HepG2 (cell line): ENCODE measurements around the gene PHF5A. TPM values are rescaled to one million over a fixed set of nuclear protein-coding genes. Genes with fewer than 3 reads are reported as not detected.

ENCODE experiments used
- AHR ChIP-seq: IDR thresholded peaks from 2 replicates; pipeline ENCODE4 v1.6.1; 2018; ENCODE audit warnings: missing genetic modification reagents, missing compliant biosample characterization
- CEBPZ ChIP-seq: IDR thresholded peaks from 2 replicates; pipeline ENCODE4 v1.6.1; 2012; ENCODE audit warnings: low read length, improper control_type of control experiment
- CENPX ChIP-seq: sonication (generic); formaldehyde crosslinking; IDR thresholded peaks from 2 replicates; pipeline ENCODE4 v1.9.0; 2021; ENCODE audit warnings: mild to moderate bottlenecking, missing genetic modification reagents, moderate library complexity
- ETV5 ChIP-seq: IDR thresholded peaks from 2 replicates; pipeline ENCODE4 v1.6.1; 2018; ENCODE audit warnings: missing biosample characterization, missing genetic modification reagents, inconsistent platforms, borderline replicate concordance
- HCFC1 ChIP-seq: fragments of 150-350 bp; IDR thresholded peaks from 2 replicates; pipeline ENCODE4 v1.6.1; 2014; ENCODE audit warnings: low read depth, low read length
- HOXA9 ChIP-seq: sonication (generic); formaldehyde crosslinking; IDR thresholded peaks from 2 replicates; pipeline ENCODE4 v1.8.1; 2022; ENCODE audit warnings: missing genetic modification reagents, mild to moderate bottlenecking, moderate library complexity, borderline replicate concordance
- KLF6 ChIP-seq: IDR thresholded peaks from 2 replicates; pipeline ENCODE4 v1.8.0; 2016; ENCODE audit warnings: missing biosample characterization, missing genetic modification reagents
- SKIL ChIP-seq: sonication (generic); formaldehyde crosslinking; IDR thresholded peaks from 2 replicates; pipeline ENCODE4 v1.8.0; 2022; ENCODE audit warnings: missing genetic modification reagents, mild to moderate bottlenecking, moderate library complexity, borderline replicate concordance
- SMC3 ChIP-seq: IDR thresholded peaks from 2 replicates; pipeline ENCODE4 v1.6.1; 2011; ENCODE audit warnings: low read length, improper control_type of control experiment
- SOX6 ChIP-seq, 2 experiments: fragments of 450-650 bp in 1 of 2; sonication (generic) in 1 of 2; formaldehyde crosslinking in 1 of 2; IDR thresholded peaks; 2 replicates each; pipeline versions ENCODE4 v1.4.0 to v1.6.1; 2017 to 2020; ENCODE audit warnings: antibody characterized with exemption in 1 of 2, mild to moderate bottlenecking in 1 of 2, missing genetic modification reagents in 1 of 2
- SRY ChIP-seq: sonication (generic); formaldehyde crosslinking; IDR thresholded peaks from 2 replicates; pipeline ENCODE4 v1.8.0; 2022; ENCODE audit warnings: mild to moderate bottlenecking, missing genetic modification reagents
- TEAD3 ChIP-seq: optimal IDR thresholded peaks from 2 replicates; pipeline ENCODE3; 2016; ENCODE audit warnings: borderline replicate concordance
- TEF ChIP-seq: sonication (generic); formaldehyde crosslinking; IDR thresholded peaks from 2 replicates; pipeline ENCODE4 v1.5.0; 2020; ENCODE audit warnings: missing genetic modification reagents
- THAP8 ChIP-seq: sonication (generic); formaldehyde crosslinking; IDR thresholded peaks from 2 replicates; pipeline ENCODE4 v1.5.1; 2020; ENCODE audit warnings: missing genetic modification reagents, mild to moderate bottlenecking, borderline replicate concordance
- TRIM24 ChIP-seq: sonication (generic); formaldehyde crosslinking; IDR thresholded peaks from 2 replicates; pipeline ENCODE4 v1.8.0; 2022; ENCODE audit warnings: mild to moderate bottlenecking, missing genetic modification reagents
- YEATS2 ChIP-seq: sonication (generic); formaldehyde crosslinking; IDR thresholded peaks from 2 replicates; pipeline ENCODE4 v1.4.0; 2020; ENCODE audit warnings: missing genetic modification reagents, borderline replicate concordance
- ZBTB20 ChIP-seq: sonication (generic); formaldehyde crosslinking; IDR thresholded peaks from 2 replicates; pipeline ENCODE4 v1.8.1; 2023; ENCODE audit warnings: missing genetic modification reagents, low read depth, mild to moderate bottlenecking, borderline replicate concordance
- ZC3H13 ChIP-seq: sonication (generic); formaldehyde crosslinking; IDR thresholded peaks from 2 replicates; pipeline ENCODE4 v1.8.1; 2023; ENCODE audit warnings: mild to moderate bottlenecking, missing genetic modification reagents, moderate library complexity
- ZNF180 ChIP-seq: sonication (generic); formaldehyde crosslinking; IDR thresholded peaks from 2 replicates; pipeline ENCODE4 v1.4.0; 2020; ENCODE audit warnings: low read depth, missing genetic modification reagents, borderline replicate concordance
- ZNF652 ChIP-seq: IDR thresholded peaks from 2 replicates; pipeline ENCODE4 v1.6.1; 2016; ENCODE audit warnings: low read depth, borderline replicate concordance
- ZNF7 ChIP-seq: IDR thresholded peaks from 2 replicates; pipeline ENCODE4 v1.6.1; 2016; ENCODE audit warnings: missing biosample characterization, missing genetic modification reagents
- ZNF746 ChIP-seq: sonication (generic); formaldehyde crosslinking; IDR thresholded peaks from 2 replicates; pipeline ENCODE4 v1.8.0; 2022; ENCODE audit warnings: mild to moderate bottlenecking, missing genetic modification reagents
- ZNF792 ChIP-seq: IDR thresholded peaks from 2 replicates; pipeline ENCODE4 v1.6.1; 2016
- ZNF878 ChIP-seq: sonication (generic); formaldehyde crosslinking; IDR thresholded peaks from 2 replicates; pipeline ENCODE4 v1.8.1; 2023; ENCODE audit warnings: mild to moderate bottlenecking, missing genetic modification reagents, moderate library complexity
- ZSCAN9 ChIP-seq: IDR thresholded peaks from 2 replicates; pipeline ENCODE4 v1.6.1; 2016; ENCODE audit warnings: borderline replicate concordance
- polyA plus RNA-seq, 8 experiments: library from polyadenylated mRNA; depleted of rRNA in 3 of 8; stranded (reverse) in 7 of 8; unstranded in 1 of 8; fragments of >200 nt; fragmentation: Illumina TruSeq in 4 of 8; extraction: Trizol in 4 of 8; gene quantifications; 2 replicates each; pipeline versions ENCODE4 v1.2.1 to v1.2.3, GENCODE V29; 2011 to 2016; ENCODE audit warnings: low read depth in 4 of 8, missing spikeins in 1 of 8, mixed read lengths in 1 of 8; ENCODE audit not compliant: insufficient read depth in 1 of 8
- total RNA-seq, 5 experiments: library from RNA; depleted of rRNA; stranded (reverse); fragments of >200 nt; fragmentation: Illumina TruSeq; extraction: Trizol; gene quantifications; 2 replicates each; pipeline ENCODE4 v1.2.3, GENCODE V29; 2016; ENCODE audit warnings: low read depth in 1 of 5

PHF5A gene
- total and polyA plus RNA-seq, 2 of the 13 experiments (the other 11 are each of a cell fraction or from before 2014, with no cell fraction given) = 56.6 to 105 TPM

GRCh38 chr22:41469218-41469851, 843 bp upstream of the PHF5A start (continued):
- TF ChIP-seq THAP8 (CRISPR knock-in tag) (no peak), HOXA9 (no peak), TEF (CRISPR knock-in tag) (no peak), SMC3 (no peak), ZNF180 (CRISPR knock-in tag) (no peak), AHR (CRISPR knock-in tag) (no peak), YEATS2 (CRISPR knock-in tag) (no peak), ZNF746 (CRISPR knock-in tag) (no peak), ZSCAN9 (CRISPR knock-in tag) (no peak), CEBPZ (no peak), KLF6 (no peak), SRY (0 out of 2 replicates have a peak, but pooled peaks have one; percentile 68), CENPX (CRISPR knock-in tag) (no peak), SKIL (CRISPR knock-in tag) (no peak), TRIM24 (CRISPR knock-in tag) (no peak), ZNF792 (no peak), ZC3H13 (CRISPR knock-in tag) (0 out of 2 replicates have a peak, but pooled peaks have one; percentile 31), ZNF878 (CRISPR knock-in tag) (no peak), TEAD3 (CRISPR knock-in tag) (no peak), SOX6 (IDR thresholded peaks at IDR 0.05) (no peak), SOX6 (CRISPR knock-in tag; IDR thresholded peaks at IDR 0.05) (no peak), ZNF7 (no peak), ETV5 (CRISPR knock-in tag) (no peak; the same call in 1 of the 2 replicates), HCFC1 (no peak), ZBTB20 (CRISPR knock-in tag) (no peak), ZNF652 (CRISPR knock-in tag) (no peak)
